Karpas-422 (cell line): ENCODE results near the gene ABCA3. TPM values are rescaled to one million over a fixed set of nuclear protein-coding genes. Genes with fewer than 3 reads are reported as not detected.

Experiments
- DNase-seq: peaks from one replicate; pipeline ENCODE4 v3.0.0-alpha.2; 2015
- H2AFZ ChIP-seq: fragments of 200-600 bp; sonication (generic); 2 replicates; pipeline ENCODE4 v1.6.1; 2014; ENCODE audit warnings: antibody characterized with exemption, low read length, mixed read lengths
- H3K27ac ChIP-seq: fragments of 200-600 bp; sonication (generic); 2 replicates; pipeline ENCODE4 v1.5.1; 2014; ENCODE audit warnings: mild to moderate bottlenecking, low read length, moderate library complexity
- H3K27me3 ChIP-seq: fragments of 200-600 bp; sonication (generic); 2 replicates; pipeline ENCODE4 v1.6.1; 2014; ENCODE audit warnings: low read length, mixed read lengths
- H3K36me3 ChIP-seq: fragments of 200-600 bp; sonication (generic); 2 replicates; pipeline ENCODE4 v1.6.1; 2014; ENCODE audit warnings: low read length, mixed read lengths; ENCODE audit not compliant: insufficient read depth
- H3K4me1 ChIP-seq: fragments of 200-600 bp; sonication (generic); 2 replicates; pipeline ENCODE4 v1.6.1; 2014; ENCODE audit warnings: mild to moderate bottlenecking, low read length, mixed read lengths
- H3K4me2 ChIP-seq: fragments of 200-600 bp; sonication (generic); 2 replicates; pipeline ENCODE4 v1.6.1; 2014; ENCODE audit warnings: low read length, low read depth, mild to moderate bottlenecking; ENCODE audit not compliant: poor library complexity, severe bottlenecking
- H3K4me3 ChIP-seq: fragments of 200-600 bp; sonication (generic); 2 replicates; pipeline ENCODE4 v1.5.1; 2014; ENCODE audit warnings: mild to moderate bottlenecking, antibody characterized with exemption, low read length, mixed read lengths
- H3K79me2 ChIP-seq: fragments of 200-600 bp; sonication (generic); 2 replicates; pipeline ENCODE4 v1.6.1; 2014; ENCODE audit warnings: mild to moderate bottlenecking, low read length, mixed read lengths
- H3K9ac ChIP-seq: fragments of 200-600 bp; sonication (generic); 2 replicates; pipeline ENCODE4 v1.6.0; 2014; ENCODE audit warnings: low read length
- H3K9me2 ChIP-seq: fragments of 200-600 bp; sonication (generic), shearing (Covaris generic); replicated peaks from 2 replicates; pipeline ENCODE4 v1.6.0; 2014; ENCODE audit warnings: mild to moderate bottlenecking, low read length, moderate library complexity; ENCODE audit not compliant: insufficient read depth
- H3K9me3 ChIP-seq: fragments of 300-700, 200-600 bp; sonication (generic); 2 replicates; pipeline ENCODE4 v1.6.1; 2014; ENCODE audit warnings: low read length, mixed read lengths
- H4K20me1 ChIP-seq: fragments of 200-600 bp; sonication (generic); 2 replicates; pipeline ENCODE4 v1.6.1; 2014; ENCODE audit warnings: mild to moderate bottlenecking, antibody characterized with exemption, low read length, low read depth; ENCODE audit not compliant: insufficient read depth
- small RNA-seq: library from RNA; depleted of rRNA; stranded (forward); fragments of <200 nt; gene quantifications from one replicate; pipeline ENCODE3, GENCODE V24; 2014
- total RNA-seq: library from RNA; depleted of rRNA; stranded (reverse); fragments of >200 nt; shearing (Covaris generic); gene quantifications from 2 replicates; pipeline ENCODE4 v1.2.3, GENCODE V29; 2014; ENCODE audit warnings: low replicate concordance; rRNA removed

Gene ABCA3
- total RNA-seq, 1 experiment from 2014 or later: 0.37 TPM

- peaks cover 46% of the 10 kb centered on the region for H3K79me2 ChIP-seq
- H3K4me1 ChIP-seq: peaks cover 9% of the 10 kb centered on the region
- no peaks in the 10 kb centered on the region for H3K27me3 ChIP-seq
- peaks cover 21% of the 10 kb centered on the region; the same call in 1 of the 2 replicates for H4K20me1 ChIP-seq
- no peaks in the 10 kb centered on the region for H3K9me2 ChIP-seq
- no peak overlapping the region for H3K27ac ChIP-seq
- no peak overlapping the region for H3K9ac ChIP-seq
- DNase-seq: no peak
- H2AFZ ChIP-seq: no peak overlapping the region
- no peaks in the 10 kb centered on the region for H3K9me3 ChIP-seq
- H3K4me2 ChIP-seq: no peak overlapping the region
- no peak overlapping the region for H3K4me3 ChIP-seq
- H3K36me3 ChIP-seq: no peaks in the 10 kb centered on the region
Measured at GRCh38 chr16:2226245-2226793, 114.2 kb downstream of the ABCA3 start.

Small RNAs within 50 kb of the gene (small RNA-seq; reads per million reads assigned to genes)
- gene MIR3677 (not detected), gene MIR4717 (not detected)

Other genes with a start within 250 kb of the ABCA3 start
- 72.8 and 110 TPM in 2 replicates for gene PKD1, start 204.8 kb downstream of the ABCA3 start, total RNA-seq
- gene RAB26, start 192.1 kb downstream of the ABCA3 start, total RNA-seq: 12.8 and 15.0 TPM in 2 replicates
- gene TRAF7, start 184.9 kb downstream of the ABCA3 start, total RNA-seq: 68.3 and 110 TPM in 2 replicates
- gene CASKIN1, start 144.1 kb downstream of the ABCA3 start, total RNA-seq: 0.14 TPM in 1 of 2 replicates, not detected in the other
- 46.3 and 67.0 TPM in 2 replicates for gene MLST8, start 135.3 kb downstream of the ABCA3 start, total RNA-seq
- gene BRICD5, start 129.9 kb downstream of the ABCA3 start, total RNA-seq: 3.7 and 7.9 TPM in 2 replicates
- 26.5 and 42.1 TPM in 2 replicates for gene PGP, start 125.9 kb downstream of the ABCA3 start, total RNA-seq
- gene E4F1, start 117.1 kb downstream of the ABCA3 start, total RNA-seq: 14.8 and 36.9 TPM in 2 replicates
- 0.78 and 5.2 TPM in 2 replicates for gene DNASE1L2, start 104.3 kb downstream of the ABCA3 start, total RNA-seq
- gene ECI1, start 89.1 kb downstream of the ABCA3 start, total RNA-seq: 24.4 and 58.9 TPM in 2 replicates
- 125 and 158 TPM in 2 replicates for gene RNPS1, start 72.6 kb downstream of the ABCA3 start, total RNA-seq
- 13.5 and 15.1 TPM in 2 replicates for gene CCNF, start 88.7 kb upstream of the ABCA3 start, total RNA-seq
- 6.4 and 27.7 TPM in 2 replicates for gene TEDC2, start 119.4 kb upstream of the ABCA3 start, total RNA-seq
- 0.45 and 0.94 TPM in 2 replicates for gene NTN3, start 130.6 kb upstream of the ABCA3 start, total RNA-seq
- gene TBC1D24, start 134.4 kb upstream of the ABCA3 start, total RNA-seq: 15.8 and 20.5 TPM in 2 replicates
- 29.4 and 30.2 TPM in 2 replicates for gene ATP6V0C, start 173.2 kb upstream of the ABCA3 start, total RNA-seq
- 22.7 and 51.7 TPM in 2 replicates for gene AMDHD2, start 179.6 kb upstream of the ABCA3 start, total RNA-seq
- 0.43 TPM in 1 of 2 replicates, not detected in the other for gene CEMP1, start 190.7 kb upstream of the ABCA3 start, total RNA-seq
- 24.9 and 49.5 TPM in 2 replicates for gene PDPK1, start 197.3 kb upstream of the ABCA3 start, total RNA-seq